Upper lobe of left lung (tissue), 4 donors: Measurements from ENCODE around the gene RUFY1.
"Not testable (repeated sequence)": the region's sequence is repeated elsewhere in the genome, so short reads cannot be mapped to it uniquely, and the experiment has no call there.

Source experiments
- POLR2A ChIP-seq, 4 donors: fragments of 450-650 bp; IDR thresholded peaks; one replicate each; pipeline ENCODE4 v1.5.1; 2016 to 2017; ENCODE audit warnings: antibody characterized with exemption in 4 of 4, mild to moderate bottlenecking in 2 of 4
- POLR2AphosphoS5 ChIP-seq, 2 donors: sonication (generic); formaldehyde crosslinking; IDR thresholded peaks; one replicate each; pipeline ENCODE4 v1.5.1; 2017; ENCODE audit warnings: antibody characterized with exemption in 2 of 2

DNA sequence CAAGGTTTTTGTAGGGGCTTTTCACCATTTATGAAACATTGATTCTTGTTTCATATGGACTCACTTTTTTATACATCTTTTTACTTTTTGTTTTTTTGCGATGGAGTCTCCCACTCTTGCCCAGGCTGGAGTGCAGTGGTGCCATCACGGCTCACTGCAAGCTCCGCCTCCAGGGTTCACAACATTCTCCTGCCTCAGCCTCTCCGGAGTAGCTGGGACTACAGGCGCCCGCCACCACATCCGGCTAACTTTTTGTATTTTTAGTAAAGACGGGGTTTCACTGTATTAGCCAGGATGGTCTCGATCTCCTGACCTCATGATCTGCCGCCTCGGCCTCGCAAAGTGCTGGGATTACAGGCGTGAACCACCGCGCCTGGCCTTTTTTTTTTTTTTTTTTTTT, 7.1 kb upstream of the RUFY1 start:
- not testable (repeated sequence) for TF ChIP-seq POLR2A, POLR2AphosphoS5 (IDR thresholded peaks at IDR 0.05)
